ENCODE results near the gene TRPC6. TPM values are rescaled to one million over a fixed set of nuclear protein-coding genes. Genes with fewer than 3 reads are reported as not detected.

Gene TRPC6
- total and polyA plus RNA-seq, 2 of the 8 experiments (the other 6 are each of a cell fraction or from before 2014, with no cell fraction given) = 0.26 to 0.39 TPM

- H3K36me3 ChIP-seq (ENCODE audit: control insufficient read depth in 2 of 4, insufficient read depth in 4 of 4, low read length in 3 of 4) = no peaks in the 10 kb centered on the region
- no peak overlapping the region for H3K27ac ChIP-seq (ENCODE audit: low read depth, low read length)
- no peaks in the 10 kb centered on the region for H4K20me1 ChIP-seq (replicated peaks in 1 of 2; ENCODE audit: control insufficient read depth in 1 of 2, insufficient read depth in 2 of 2, low read length in 2 of 2)
- 88% methylated on average over 8 of the region's 8 CpGs; no CpG with 5 or more reads in 1 of the 2 experiments for WGBS, 2 experiments (ENCODE audit: extremely low coverage in 1 of 2, insufficient coverage in 1 of 2, insufficient read length in 1 of 2, insufficient replicate concordance in 2 of 2, low coverage in 1 of 2, low lambda C conversion rate in 2 of 2, missing lambda C conversion rate in 1 of 2)
- no peaks in the 10 kb centered on the region for H3K23me2 ChIP-seq (ENCODE audit: low read depth, low read length)
- TF ChIP-seq SP1 (IDR thresholded peaks at IDR 0.05; ENCODE audit: low read depth, low read length) (no peak), JUND (IDR thresholded peaks at IDR 0.05; ENCODE audit: low read length) (no peak), RXRA (IDR thresholded peaks at IDR 0.05; ENCODE audit: insufficient read depth, low read depth, low read length) (no peak), SP2 (IDR thresholded peaks at IDR 0.05; ENCODE audit: low read length) (no peak), KDM1A (IDR thresholded peaks at IDR 0.05; ENCODE audit: borderline replicate concordance, low read length) (no peak)
- H3K27me3 ChIP-seq (replicated peaks in 1 of 4; ENCODE audit: control insufficient read depth in 3 of 4, extremely low read depth in 1 of 4, insufficient read depth in 3 of 4, low read length in 3 of 4) = no peaks in the 10 kb centered on the region
- no peak overlapping the region for H3K9ac ChIP-seq (replicated peaks in 1 of 4; ENCODE audit: extremely low read depth in 1 of 4, low read depth in 3 of 4, low read length in 3 of 4)
- H3K79me2 ChIP-seq (ENCODE audit: control insufficient read depth in 1 of 2, insufficient read depth in 2 of 2, low read length in 2 of 2) = no peaks in the 10 kb centered on the region
- H3K4me2 ChIP-seq (ENCODE audit: insufficient read depth in 1 of 2, low read depth in 2 of 2, low read length in 2 of 2) = no peak overlapping the region
- no peak overlapping the region for H3K23ac ChIP-seq (ENCODE audit: insufficient read length)
- no peak overlapping the region for H4K8ac ChIP-seq (ENCODE audit: extremely low read depth, insufficient read depth, low read length)
- H2BK15ac ChIP-seq (ENCODE audit: low read length) = no peak overlapping the region
- no peak overlapping the region for H4K91ac ChIP-seq (replicated peaks; ENCODE audit: insufficient read length, low read length)
- no peak overlapping the region for H3K56ac ChIP-seq (replicated peaks; ENCODE audit: insufficient read length, low read depth, low read length)
- no peak overlapping the region for H2AK5ac ChIP-seq (ENCODE audit: low read depth, low read length)
- CTCF ChIA-PET (ENCODE audit: partially characterized antibody) = interaction anchor here (1.8 kb wide), 1 partner anchor 419 kb away, joined by 5 read pairs; no protein-coding TSS in a partner anchor
- H4K5ac ChIP-seq (ENCODE audit: insufficient read length, low read depth, low read length) = no peak overlapping the region
- no peaks in the 10 kb centered on the region for H3K9me3 ChIP-seq (ENCODE audit: insufficient read depth in 2 of 2, low read depth in 1 of 2, low read length in 1 of 2)
- H3K14ac ChIP-seq (ENCODE audit: insufficient read length) = no peak overlapping the region
- H2BK12ac ChIP-seq (ENCODE audit: low read depth, low read length) = no peak overlapping the region
- H2BK5ac ChIP-seq (ENCODE audit: low read depth, low read length) = no peak overlapping the region
- peak overlapping the region; percentile 66; the same call in 1 of the 2 replicates for H2AFZ ChIP-seq (ENCODE audit: low read length)
- POLR2A ChIA-PET (ENCODE audit: partially characterized antibody) = no interaction called here
- H3K79me1 ChIP-seq (ENCODE audit: low read depth, low read length) = no peaks in the 10 kb centered on the region
- no peak overlapping the region for H3K4ac ChIP-seq (replicated peaks; ENCODE audit: insufficient read length, low read depth, low read length)
- no peak overlapping the region for H2BK20ac ChIP-seq (ENCODE audit: low read length)
- H3K4me3 ChIP-seq (ENCODE audit: extremely low read depth in 1 of 4, insufficient read depth in 2 of 4, low read depth in 3 of 4, low read length in 4 of 4) = no peak overlapping the region
- no peak overlapping the region for H2BK120ac ChIP-seq (replicated peaks; ENCODE audit: low read depth, low read length)
- DNase-seq (ENCODE audit: low read depth in 1 of 2, low spot score in 2 of 2) (no peak), FAIRE-seq (no peak)
- no peak overlapping the region for H3K18ac ChIP-seq (ENCODE audit: extremely low read depth, low read length)
- no peaks in the 10 kb centered on the region for H3K4me1 ChIP-seq (replicated peaks in 1 of 4; ENCODE audit: control insufficient read depth in 3 of 4, insufficient read depth in 4 of 4, low read length in 3 of 4)
Measured at GRCh38 chr11:101442936-101443521, 140.8 kb downstream of the TRPC6 start.
